ENCODE results near the gene MYOZ2.
A peak's percentile ranks its signal among the peaks of the same experiment; 100 is the strongest.

MYOZ2 gene

GRCh38 chr4:119212234-119212963, 76.8 kb downstream of the MYOZ2 start, which contains the start of gene USP53:
USP53 (plus strand) TSS chr4:119212713; CDS start chr4:119239760, 27,047 bp downstream.
- Histone ChIP-seq H3K27ac (ENCODE audit: low read depth, low read length) (peak within 1 kb of the TSS; percentile 91), H3K4me3 (ENCODE audit: low read depth, low read length) (peak within 1 kb of the TSS; percentile 96), H2AFZ (ENCODE audit: low read length, unreplicated experiment) (peak within 1 kb of the TSS; percentile 91), H3K4me1 (ENCODE audit: control insufficient read depth, insufficient read depth, low read length, unreplicated experiment) (peaks cover 50% of the 10 kb centered on the region), H3K27me3 (ENCODE audit: insufficient read depth, low read length) (no peaks in the 10 kb centered on the region), H3K79me2 (ENCODE audit: control insufficient read depth, insufficient read depth, low read length, unreplicated experiment) (peaks cover 48% of the 10 kb centered on the region), H3K36me3 (ENCODE audit: insufficient read depth, low read length) (peaks cover 3% of the 10 kb centered on the region)

DNA sequence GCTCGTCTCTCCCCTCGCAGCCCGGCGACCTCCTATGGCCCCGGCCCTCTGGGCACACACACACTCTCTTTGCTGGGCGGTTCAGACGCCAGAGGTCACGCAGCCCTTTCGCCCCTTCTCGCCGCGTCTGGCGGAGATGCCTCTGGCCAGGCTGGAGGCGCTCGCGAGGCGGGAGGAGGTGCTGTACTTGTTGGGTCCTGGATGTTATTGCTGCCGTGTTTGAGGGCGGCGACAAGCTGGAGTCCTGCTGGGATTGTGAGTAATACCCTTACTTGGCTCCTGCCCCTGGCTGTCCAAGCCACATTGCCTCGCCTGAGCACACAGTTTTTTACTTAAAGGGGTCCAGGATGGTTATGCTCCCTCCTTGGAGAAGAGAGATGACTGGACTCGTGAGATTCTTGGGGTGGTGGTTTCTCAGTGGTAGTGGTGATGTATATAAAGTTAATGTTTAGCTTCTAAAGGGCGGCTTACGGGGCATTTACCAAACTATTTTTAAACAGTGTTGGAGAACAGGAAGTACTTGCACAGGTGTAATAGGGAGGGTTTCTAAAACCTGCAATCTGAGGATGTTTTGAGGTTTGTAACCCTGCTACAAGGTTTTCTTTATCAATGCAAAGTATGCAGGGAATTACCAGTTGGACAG, 77.5 kb downstream of the MYOZ2 start:
- Histone ChIP-seq H3K79me2 (ENCODE audit: control insufficient read depth, insufficient read depth, low read length, unreplicated experiment) (peaks cover 54% of the 10 kb centered on the region), H3K36me3 (ENCODE audit: insufficient read depth, low read length) (peaks cover 10% of the 10 kb centered on the region), H3K27me3 (ENCODE audit: insufficient read depth, low read length) (no peaks in the 10 kb centered on the region), H3K4me3 (ENCODE audit: low read depth, low read length) (peak overlapping the region; percentile 96), H3K4me1 (ENCODE audit: control insufficient read depth, insufficient read depth, low read length, unreplicated experiment) (peaks cover 50% of the 10 kb centered on the region), H2AFZ (ENCODE audit: low read length, unreplicated experiment) (peak overlapping the region; percentile 62), H3K27ac (ENCODE audit: low read depth, low read length) (peak overlapping the region; percentile 64)

- Histone ChIP-seq H3K79me2 (ENCODE audit: control insufficient read depth, insufficient read depth, low read length, unreplicated experiment) (peaks cover 64% of the 10 kb centered on the region), H3K27ac (ENCODE audit: low read depth, low read length) (no peak overlapping the region), H2AFZ (ENCODE audit: low read length, unreplicated experiment) (no peak overlapping the region), H3K27me3 (ENCODE audit: insufficient read depth, low read length) (no peaks in the 10 kb centered on the region), H3K4me3 (ENCODE audit: low read depth, low read length) (no peak overlapping the region), H3K4me1 (ENCODE audit: control insufficient read depth, insufficient read depth, low read length, unreplicated experiment) (peaks cover 37% of the 10 kb centered on the region), H3K36me3 (ENCODE audit: insufficient read depth, low read length) (peaks cover 44% of the 10 kb centered on the region)
Observed at GRCh38 chr4:119218093-119218492, 82.5 kb downstream of the MYOZ2 start.

- Histone ChIP-seq H3K27me3 (ENCODE audit: insufficient read depth, low read length) (no peaks in the 10 kb centered on the region), H3K27ac (ENCODE audit: low read depth, low read length) (no peak overlapping the region), H3K4me3 (ENCODE audit: low read depth, low read length) (no peak overlapping the region), H3K36me3 (ENCODE audit: insufficient read depth, low read length) (peaks cover 62% of the 10 kb centered on the region), H3K4me1 (ENCODE audit: control insufficient read depth, insufficient read depth, low read length, unreplicated experiment) (peaks cover 33% of the 10 kb centered on the region), H2AFZ (ENCODE audit: low read length, unreplicated experiment) (no peak overlapping the region), H3K79me2 (ENCODE audit: control insufficient read depth, insufficient read depth, low read length, unreplicated experiment) (peaks cover 40% of the 10 kb centered on the region)
Observed at GRCh38 chr4:119221412-119221811, 85.8 kb downstream of the MYOZ2 start.

DNA sequence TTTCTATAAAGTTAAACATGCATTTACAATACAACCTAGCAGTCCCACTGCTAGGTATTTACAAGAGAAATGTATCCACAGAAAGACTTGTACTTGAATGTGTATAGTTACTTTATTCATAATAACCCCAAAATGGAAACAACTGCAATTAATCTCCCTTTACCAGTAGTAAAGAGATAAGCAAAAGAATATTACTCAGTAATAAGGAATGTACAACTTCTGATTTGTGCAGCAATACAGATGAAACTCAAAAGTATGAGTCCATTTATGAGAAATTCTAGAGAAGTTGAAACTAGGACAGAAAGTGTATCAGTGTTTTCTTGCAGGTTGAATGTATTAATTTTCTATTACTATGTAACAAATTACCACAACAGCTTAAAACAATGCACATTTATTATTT, 92.1 kb downstream of the MYOZ2 start:
- no peak overlapping the region for H3K27ac ChIP-seq (ENCODE audit: low read depth, low read length)
- no peak overlapping the region for H2AFZ ChIP-seq (ENCODE audit: low read length, unreplicated experiment)
- no peaks in the 10 kb centered on the region for H3K27me3 ChIP-seq (ENCODE audit: insufficient read depth, low read length)
- peaks cover 33% of the 10 kb centered on the region for H3K36me3 ChIP-seq (ENCODE audit: insufficient read depth, low read length)
- peaks cover 26% of the 10 kb centered on the region for H3K79me2 ChIP-seq (ENCODE audit: control insufficient read depth, insufficient read depth, low read length, unreplicated experiment)
- no peak overlapping the region for H3K4me3 ChIP-seq (ENCODE audit: low read depth, low read length)
- peaks cover 12% of the 10 kb centered on the region for H3K4me1 ChIP-seq (ENCODE audit: control insufficient read depth, insufficient read depth, low read length, unreplicated experiment)

DNA sequence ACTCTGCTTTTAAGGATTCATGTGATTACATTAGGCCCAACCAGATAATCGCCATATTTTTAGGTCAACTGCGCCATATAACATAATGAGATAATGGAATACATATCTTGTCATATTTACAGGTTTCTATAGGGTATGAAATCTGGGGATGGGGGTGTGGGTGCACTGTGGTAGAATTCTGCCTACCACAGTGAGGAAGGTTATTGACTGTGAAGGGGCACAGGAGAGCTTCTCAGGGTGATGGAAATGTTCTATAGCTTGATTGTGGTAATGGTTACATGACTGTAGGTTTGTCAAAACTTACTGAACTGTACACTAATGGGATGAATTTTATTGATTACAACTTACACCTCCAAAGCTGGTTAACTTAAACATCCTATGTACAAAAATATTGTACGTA, 92.8 kb downstream of the MYOZ2 start:
- Histone ChIP-seq H3K36me3 (ENCODE audit: insufficient read depth, low read length) (peaks cover 26% of the 10 kb centered on the region), H3K27me3 (ENCODE audit: insufficient read depth, low read length) (no peaks in the 10 kb centered on the region), H3K4me3 (ENCODE audit: low read depth, low read length) (no peak overlapping the region), H2AFZ (ENCODE audit: low read length, unreplicated experiment) (no peak overlapping the region), H3K4me1 (ENCODE audit: control insufficient read depth, insufficient read depth, low read length, unreplicated experiment) (peaks cover 20% of the 10 kb centered on the region), H3K79me2 (ENCODE audit: control insufficient read depth, insufficient read depth, low read length, unreplicated experiment) (peaks cover 25% of the 10 kb centered on the region), H3K27ac (ENCODE audit: low read depth, low read length) (no peak overlapping the region)

DNA sequence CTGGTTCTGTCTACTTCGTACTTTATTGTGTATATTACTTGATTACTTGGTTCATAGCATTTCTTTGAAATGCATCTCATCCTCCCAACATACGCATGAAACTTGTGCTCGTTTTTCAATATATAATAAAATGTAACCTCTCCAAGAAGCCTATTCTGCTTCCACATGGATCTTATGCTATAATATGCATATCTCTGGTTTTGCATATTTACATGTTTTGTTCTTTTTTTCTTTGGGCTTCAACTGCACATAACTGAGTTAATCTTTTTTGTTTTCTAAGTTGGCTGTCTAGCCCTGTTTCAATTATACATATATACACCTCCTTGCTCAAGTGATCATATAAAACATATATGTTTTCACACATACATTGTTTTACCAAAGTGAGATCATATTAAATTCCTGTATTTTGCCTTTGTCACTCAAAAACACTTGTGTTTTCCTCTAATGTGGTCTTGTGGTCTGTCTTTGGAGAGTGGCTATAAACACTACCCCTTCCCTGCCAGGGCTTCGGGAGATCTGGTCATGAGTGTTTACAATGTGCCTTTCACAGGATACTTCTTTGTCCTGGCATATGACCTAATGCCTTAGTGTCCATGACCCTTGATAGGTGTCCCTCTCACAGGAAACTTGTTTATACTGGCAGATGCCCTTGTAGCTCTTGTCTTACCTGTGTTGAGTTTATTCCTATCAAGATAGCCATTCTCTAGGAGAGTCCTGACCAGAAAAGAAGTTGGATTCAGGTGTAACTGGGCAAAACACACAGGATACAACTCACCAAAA, 94.5 kb downstream of the MYOZ2 start:
- Histone ChIP-seq H3K27me3 (ENCODE audit: insufficient read depth, low read length) (no peaks in the 10 kb centered on the region), H3K27ac (ENCODE audit: low read depth, low read length) (no peak overlapping the region), H3K36me3 (ENCODE audit: insufficient read depth, low read length) (peaks cover 13% of the 10 kb centered on the region; the same call in 1 of the 2 replicates), H3K79me2 (ENCODE audit: control insufficient read depth, insufficient read depth, low read length, unreplicated experiment) (peaks cover 30% of the 10 kb centered on the region), H3K4me1 (ENCODE audit: control insufficient read depth, insufficient read depth, low read length, unreplicated experiment) (peaks cover 26% of the 10 kb centered on the region), H2AFZ (ENCODE audit: low read length, unreplicated experiment) (no peak overlapping the region), H3K4me3 (ENCODE audit: low read depth, low read length) (no peak overlapping the region)

- no peak overlapping the region for H3K4me3 ChIP-seq (ENCODE audit: low read depth, low read length)
- H3K4me1 ChIP-seq (ENCODE audit: control insufficient read depth, insufficient read depth, low read length, unreplicated experiment) = peaks cover 26% of the 10 kb centered on the region
- H3K27me3 ChIP-seq (ENCODE audit: insufficient read depth, low read length) = no peaks in the 10 kb centered on the region
- H3K36me3 ChIP-seq (ENCODE audit: insufficient read depth, low read length) = peaks cover 21% of the 10 kb centered on the region; the same call in 1 of the 2 replicates
- H3K27ac ChIP-seq (ENCODE audit: low read depth, low read length) = no peak overlapping the region
- H2AFZ ChIP-seq (ENCODE audit: low read length, unreplicated experiment) = no peak overlapping the region
- H3K79me2 ChIP-seq (ENCODE audit: control insufficient read depth, insufficient read depth, low read length, unreplicated experiment) = peaks cover 30% of the 10 kb centered on the region
Observed at GRCh38 chr4:119231491-119231890, 95.9 kb downstream of the MYOZ2 start.

DNA sequence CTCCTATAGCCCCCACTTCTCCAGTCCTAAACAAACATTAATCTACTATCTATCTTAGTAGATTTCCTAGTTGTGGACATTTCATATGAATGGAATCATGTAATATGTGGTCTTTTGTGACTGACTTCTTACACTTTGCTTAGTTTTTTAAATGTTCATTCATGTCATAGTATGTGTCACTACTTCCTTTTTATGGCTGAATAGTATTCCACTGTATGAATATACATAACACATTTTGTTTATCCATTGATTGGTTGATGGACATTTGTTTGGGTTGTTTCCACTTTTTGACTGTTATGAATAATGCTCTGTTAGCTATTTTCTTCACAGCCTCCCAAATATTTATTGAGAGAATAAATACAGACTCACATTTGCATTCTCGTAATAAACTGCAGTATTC, 96.7 kb downstream of the MYOZ2 start:
- Histone ChIP-seq H3K79me2 (ENCODE audit: control insufficient read depth, insufficient read depth, low read length, unreplicated experiment) (peaks cover 30% of the 10 kb centered on the region), H3K4me3 (ENCODE audit: low read depth, low read length) (no peak overlapping the region), H3K27me3 (ENCODE audit: insufficient read depth, low read length) (no peaks in the 10 kb centered on the region), H3K4me1 (ENCODE audit: control insufficient read depth, insufficient read depth, low read length, unreplicated experiment) (peaks cover 25% of the 10 kb centered on the region), H2AFZ (ENCODE audit: low read length, unreplicated experiment) (no peak overlapping the region), H3K27ac (ENCODE audit: low read depth, low read length) (no peak overlapping the region), H3K36me3 (ENCODE audit: insufficient read depth, low read length) (peaks cover 18% of the 10 kb centered on the region; the same call in 1 of the 2 replicates)

DNA sequence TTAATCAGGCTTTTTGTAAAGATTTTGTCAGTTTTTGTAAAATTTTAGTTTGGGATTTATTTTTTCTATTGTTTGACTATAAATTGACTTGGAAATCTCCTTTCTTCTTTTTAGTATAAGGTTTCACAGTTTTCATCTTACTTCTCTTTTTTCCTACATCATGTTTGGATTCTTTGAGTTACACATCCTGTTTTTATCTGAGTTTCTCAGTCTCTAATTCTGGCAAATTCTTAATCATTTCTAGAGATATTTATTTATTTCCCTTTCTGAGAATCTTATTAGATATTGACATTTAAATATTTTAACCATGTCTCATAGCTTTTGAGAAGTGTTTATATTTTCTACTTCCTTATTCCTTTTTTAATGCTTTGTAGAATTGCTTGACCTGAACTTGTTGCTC, 97.6 kb downstream of the MYOZ2 start:
- no peak overlapping the region for H2AFZ ChIP-seq (ENCODE audit: low read length, unreplicated experiment)
- no peak overlapping the region for H3K27ac ChIP-seq (ENCODE audit: low read depth, low read length)

More for the DNA sequence above, 97.6 kb downstream of the MYOZ2 start:
- peak overlapping the region; percentile 8; the same call in 1 of the 2 replicates for H3K4me3 ChIP-seq (ENCODE audit: low read depth, low read length)
- no peaks in the 10 kb centered on the region for H3K27me3 ChIP-seq (ENCODE audit: insufficient read depth, low read length)
- H3K36me3 ChIP-seq (ENCODE audit: insufficient read depth, low read length) = peaks cover 18% of the 10 kb centered on the region; the same call in 1 of the 2 replicates
- H3K4me1 ChIP-seq (ENCODE audit: control insufficient read depth, insufficient read depth, low read length, unreplicated experiment) = peaks cover 16% of the 10 kb centered on the region
- peaks cover 32% of the 10 kb centered on the region for H3K79me2 ChIP-seq (ENCODE audit: control insufficient read depth, insufficient read depth, low read length, unreplicated experiment)
